Keratinocyte (primary cell): Measurements from ENCODE around the gene KCTD2. TPM values are rescaled to one million over a fixed set of nuclear protein-coding genes. Genes with fewer than 3 reads are reported as not detected.
A peak's percentile ranks its signal among the peaks of the same experiment; 100 is the strongest.

ENCODE experiments used
- DNase-seq: peaks from one replicate; pipeline ENCODE4 v3.0.0-alpha.2; 2011; ENCODE audit warnings: low read depth, missing footprints, low spot score
- FAIRE-seq: peaks from 2 replicates; lab custom pipeline; 2011; peaks lifted over from hg19 to GRCh38; lab: Jason Lieb, UNC
- H2AFZ ChIP-seq: 2 replicates; pipeline ENCODE4 v1.6.0; 2012; ENCODE audit warnings: low read length, control low read depth, inconsistent platforms; ENCODE audit not compliant: control insufficient read depth
- H3K27ac ChIP-seq: 2 replicates; pipeline ENCODE4 v1.5.1; 2011; ENCODE audit warnings: low read length; ENCODE audit not compliant: control insufficient read depth, insufficient read depth
- H3K27me3 ChIP-seq: 3 replicates; pipeline ENCODE4 v1.6.0; 2011; ENCODE audit warnings: low read length; ENCODE audit not compliant: control insufficient read depth, insufficient read depth; ENCODE audit errors: extremely low read depth
- H3K36me3 ChIP-seq, 2 experiments: 2 replicates in 1 of 2; 3 replicates in 1 of 2; pipeline ENCODE4 v1.5.1; 2011; ENCODE audit warnings: low read length in 2 of 2, mild to moderate bottlenecking in 1 of 2; ENCODE audit not compliant: control insufficient read depth in 2 of 2, insufficient read depth in 2 of 2; ENCODE audit errors: extremely low read depth in 1 of 2
- H3K4me1 ChIP-seq: 3 replicates; pipeline ENCODE4 v1.5.1; 2011; ENCODE audit warnings: low read length; ENCODE audit not compliant: control insufficient read depth, insufficient read depth; ENCODE audit errors: extremely low read depth
- H3K4me2 ChIP-seq: 3 replicates; pipeline ENCODE4 v1.6.0; 2011; ENCODE audit warnings: low read depth, low read length; ENCODE audit not compliant: control insufficient read depth, insufficient read depth; ENCODE audit errors: extremely low read depth
- H3K4me3 ChIP-seq, 3 experiments: fragments of 200-600 bp in 1 of 3; sonication (generic) in 1 of 3; 2 replicates in 2 of 3; 3 replicates in 1 of 3; pipeline ENCODE4 v1.5.1; 2011 to 2016; ENCODE audit warnings: low read length in 3 of 3, mild to moderate bottlenecking in 3 of 3, control low read depth in 2 of 3, inconsistent platforms in 1 of 3, low read depth in 1 of 3, mixed read lengths in 1 of 3, mixed run types in 1 of 3, moderate library complexity in 1 of 3; ENCODE audit not compliant: control insufficient read depth in 2 of 3, insufficient read depth in 2 of 3; ENCODE audit errors: extremely low read depth in 1 of 3
- H3K79me2 ChIP-seq: 2 replicates; pipeline ENCODE4 v1.6.0; 2012; ENCODE audit warnings: low read length; ENCODE audit not compliant: control insufficient read depth, insufficient read depth
- H3K9ac ChIP-seq: 3 replicates; pipeline ENCODE4 v1.6.0; 2011; ENCODE audit warnings: low read length; ENCODE audit not compliant: control insufficient read depth, insufficient read depth; ENCODE audit errors: extremely low read depth
- H3K9me1 ChIP-seq: 3 replicates; pipeline ENCODE4 v1.6.0; 2011; ENCODE audit warnings: low read length; ENCODE audit not compliant: control insufficient read depth, insufficient read depth; ENCODE audit errors: extremely low read depth
- H3K9me3 ChIP-seq: 2 replicates; pipeline ENCODE4 v1.5.1; 2012; ENCODE audit warnings: low read depth, low read length; ENCODE audit not compliant: control insufficient read depth
- H4K20me1 ChIP-seq: 3 replicates; pipeline ENCODE4 v1.6.0; 2011; ENCODE audit warnings: low read length; ENCODE audit not compliant: control insufficient read depth, insufficient read depth; ENCODE audit errors: extremely low read depth
- EZH2 ChIP-seq: IDR thresholded peaks from one replicate; pipeline ENCODE4 v1.6.1; 2012; ENCODE audit warnings: inconsistent platforms, mild to moderate bottlenecking, low read length, moderate library complexity
- dilution Hi-C: fragments of 300-500 bp; cut with MboI; formaldehyde crosslinking; loops from one replicate; pipeline ENCODE4 v1.7.0; 2020; ENCODE audit warnings: low sequenced_read_pairs; ENCODE audit not compliant: extremely low pct_ligation_motif_present
- polyA plus RNA-seq, 5 experiments: library from polyadenylated mRNA; depleted of rRNA in 3 of 5; stranded (reverse) in 3 of 5; stranded (forward) in 1 of 5; unstranded in 1 of 5; fragments of >200 nt; gene quantifications; 1 replicate in 1 of 5; 2 replicates in 3 of 5; 3 replicates in 1 of 5; pipeline versions ENCODE4 v1.2.1 to v1.2.3, GENCODE V29; 2011 to 2012; ENCODE audit warnings: missing spikeins in 2 of 5, low read depth in 1 of 5, low replicate concordance in 1 of 5
- TF ChIP-seq, protein P1 (sequence below), 3 experiments: IDR thresholded peaks in 1 of 3; conservative IDR thresholded peaks in 1 of 3; optimal IDR thresholded peaks in 1 of 3; 2 replicates in 2 of 3; 3 replicates in 1 of 3; pipeline versions ENCODE3 to v1.5.1; 2011; ENCODE audit warnings: low read length in 3 of 3, mild to moderate bottlenecking in 3 of 3, moderate library complexity in 2 of 3, control low read depth in 1 of 3, inconsistent platforms in 1 of 3; ENCODE audit not compliant: insufficient read depth in 2 of 3; ENCODE audit errors: extremely low read depth in 1 of 3

KCTD2 gene
- polyA plus RNA-seq, 1 donor (not counting 4 experiments of a cell fraction or from before 2014, with no cell fraction given) = 20.7 TPM

GRCh38 chr17:75109046-75109406, 62.0 kb downstream of the KCTD2 start:
- no peak overlapping the region for H2AFZ ChIP-seq
- no peak for DNase-seq
- dilution Hi-C loops = no loop called here

DNA sequence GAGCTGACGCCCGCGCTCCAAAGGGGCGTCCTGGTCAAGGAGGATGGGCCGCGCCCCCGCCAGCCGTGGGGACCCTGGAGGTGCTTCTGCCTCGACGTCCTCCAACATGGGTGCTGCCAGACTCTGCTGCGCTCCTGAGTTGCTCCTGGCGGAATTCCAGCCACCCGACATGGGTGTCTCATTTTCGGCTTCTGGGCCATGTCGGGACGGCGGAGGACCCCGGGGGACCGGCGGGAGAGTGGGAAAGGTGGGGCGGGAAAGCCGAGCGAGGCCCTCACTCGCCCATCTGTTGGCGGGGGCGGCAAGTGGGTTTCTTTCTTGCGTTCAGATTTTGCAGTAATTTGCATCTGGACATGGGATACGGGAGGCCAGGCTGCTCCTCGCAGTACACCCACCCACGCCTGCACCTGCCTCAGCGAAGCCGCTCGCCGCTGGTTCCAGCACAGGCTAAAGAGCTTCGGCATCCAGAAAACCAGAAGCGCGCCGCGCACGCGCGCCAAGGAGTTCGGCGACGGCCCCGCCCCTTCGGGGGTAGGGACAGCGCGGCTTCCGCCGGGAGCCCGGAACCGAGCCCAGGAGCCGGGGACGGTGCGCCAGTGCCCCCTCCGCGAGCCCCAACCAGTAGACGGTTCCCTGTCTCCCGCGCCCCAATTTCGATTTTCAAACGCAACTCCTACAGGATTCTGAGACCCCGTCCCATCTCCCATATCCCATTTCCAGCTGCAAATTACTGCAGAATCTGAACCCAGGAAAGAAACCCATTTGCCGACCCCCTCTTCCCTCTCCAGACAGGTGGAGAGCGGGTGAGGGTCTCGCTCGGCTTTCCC, 62.6 kb downstream of the KCTD2 start, which contains the start of gene ARMC7:
Gene ARMC7 (plus strand): TSS at position 563 of the 827 bp plus-strand sequence. CDS start 320 bp downstream, outside the sequence.
- FAIRE-seq (no peak), DNase-seq (no peak)
- Histone ChIP-seq H3K27ac (no peak within 1 kb of the TSS), H3K27me3 (no peaks in the 10 kb centered on the region), H3K79me2 (no peaks in the 10 kb centered on the region), H3K4me1 (peaks cover 10% of the 10 kb centered on the region), H3K9me1 (no peaks in the 10 kb centered on the region), H3K9me3 (no peaks in the 10 kb centered on the region), H3K4me3 (peak within 1 kb of the TSS; percentile 65 to 78 (median 71)), H4K20me1 (no peaks in the 10 kb centered on the region), H3K9ac (peak within 1 kb of the TSS; percentile 65), H2AFZ (peak within 1 kb of the TSS; percentile 79), H3K36me3 (peaks cover 0 to 1% of the 10 kb centered on the region in 2 experiments), H3K4me2 (peak within 1 kb of the TSS; percentile 75)
- TF ChIP-seq, protein P1, sequence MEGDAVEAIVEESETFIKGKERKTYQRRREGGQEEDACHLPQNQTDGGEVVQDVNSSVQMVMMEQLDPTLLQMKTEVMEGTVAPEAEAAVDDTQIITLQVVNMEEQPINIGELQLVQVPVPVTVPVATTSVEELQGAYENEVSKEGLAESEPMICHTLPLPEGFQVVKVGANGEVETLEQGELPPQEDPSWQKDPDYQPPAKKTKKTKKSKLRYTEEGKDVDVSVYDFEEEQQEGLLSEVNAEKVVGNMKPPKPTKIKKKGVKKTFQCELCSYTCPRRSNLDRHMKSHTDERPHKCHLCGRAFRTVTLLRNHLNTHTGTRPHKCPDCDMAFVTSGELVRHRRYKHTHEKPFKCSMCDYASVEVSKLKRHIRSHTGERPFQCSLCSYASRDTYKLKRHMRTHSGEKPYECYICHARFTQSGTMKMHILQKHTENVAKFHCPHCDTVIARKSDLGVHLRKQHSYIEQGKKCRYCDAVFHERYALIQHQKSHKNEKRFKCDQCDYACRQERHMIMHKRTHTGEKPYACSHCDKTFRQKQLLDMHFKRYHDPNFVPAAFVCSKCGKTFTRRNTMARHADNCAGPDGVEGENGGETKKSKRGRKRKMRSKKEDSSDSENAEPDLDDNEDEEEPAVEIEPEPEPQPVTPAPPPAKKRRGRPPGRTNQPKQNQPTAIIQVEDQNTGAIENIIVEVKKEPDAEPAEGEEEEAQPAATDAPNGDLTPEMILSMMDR (optimal IDR thresholded peaks at IDR 0.05 in 1 of 3, IDR thresholded peaks at IDR 0.05 in 1 of 3, conservative IDR thresholded peaks at IDR 0.05 in 1 of 3; ENCODE audit: extremely low read depth in 1 of 3, insufficient read depth in 2 of 3, low read length in 3 of 3) = no peak
- TF ChIP-seq EZH2 = no peak
- dilution Hi-C loops = no loop called here

More at GRCh38 chr17:75109046-75109406, 62.0 kb downstream of the KCTD2 start:
- H3K9me3 ChIP-seq = no peaks in the 10 kb centered on the region
- no peaks in the 10 kb centered on the region for H3K27me3 ChIP-seq
- H3K4me3 ChIP-seq = peak overlapping the region; percentile 65 to 78 (median 71)
- H3K79me2 ChIP-seq = no peaks in the 10 kb centered on the region
- no peak for FAIRE-seq
- peak overlapping the region; percentile 65 for H3K9ac ChIP-seq
- no peaks in the 10 kb centered on the region for H3K9me1 ChIP-seq
- H4K20me1 ChIP-seq = no peaks in the 10 kb centered on the region
- no peak for TF ChIP-seq EZH2
- TF ChIP-seq, protein P1 (optimal IDR thresholded peaks at IDR 0.05 in 1 of 3, IDR thresholded peaks at IDR 0.05 in 1 of 3, conservative IDR thresholded peaks at IDR 0.05 in 1 of 3; ENCODE audit: extremely low read depth in 1 of 3, insufficient read depth in 2 of 3, low read length in 3 of 3) = no peak
- peaks cover 4% of the 10 kb centered on the region for H3K4me1 ChIP-seq
- peak overlapping the region; percentile 75 for H3K4me2 ChIP-seq
- H3K27ac ChIP-seq = no peak overlapping the region
- H3K36me3 ChIP-seq = no peaks in the 10 kb centered on the region
